Lung microvascular endothelial cell (primary cell): ENCODE data around the gene PRSS3. TPM values are rescaled to one million over a fixed set of nuclear protein-coding genes. Genes with fewer than 3 reads are reported as not detected.
A peak's percentile ranks its signal among the peaks of the same experiment; 100 is the strongest.
"Not testable (repeated sequence)": the region's sequence is repeated elsewhere in the genome, so short reads cannot be mapped to it uniquely, and the experiment has no call there.

Experiments used
- DNase-seq, 2 donors: peaks; one replicate each; pipeline versions ENCODE4 v3.0.0 to v3.0.0-alpha.2; 2010; ENCODE audit warnings: low read depth in 2 of 2
- total RNA-seq: library from RNA; depleted of rRNA; stranded (reverse); fragments of >200 nt; gene quantifications from 2 replicates; pipeline ENCODE4 v1.2.1, GENCODE V29; 2014

The PRSS3 gene
- total RNA-seq, 1 donor from 2014 or later = 2.0 TPM

DNA sequence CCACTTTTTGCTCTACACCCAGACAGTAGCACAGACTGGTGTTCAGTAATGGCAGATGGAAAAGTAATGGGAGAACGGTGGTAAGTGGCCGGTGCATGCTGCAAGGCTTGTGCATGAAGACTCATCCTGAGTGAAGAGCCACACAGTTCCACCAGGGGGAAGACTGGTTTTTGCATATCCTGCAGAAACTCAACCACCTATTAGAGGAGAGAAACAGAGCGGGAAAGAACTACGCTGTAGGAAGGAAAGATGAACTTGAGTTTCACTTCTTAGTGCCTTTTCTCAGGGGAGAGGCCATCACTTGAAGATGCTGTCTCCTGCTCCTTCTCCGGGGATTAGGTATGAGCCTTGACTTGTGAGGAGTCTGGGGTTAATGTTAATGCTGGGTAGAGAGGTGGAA lies 9.4 kb upstream of the PRSS3 start:
- DNase-seq = peak; percentile 32 to 55

DNA sequence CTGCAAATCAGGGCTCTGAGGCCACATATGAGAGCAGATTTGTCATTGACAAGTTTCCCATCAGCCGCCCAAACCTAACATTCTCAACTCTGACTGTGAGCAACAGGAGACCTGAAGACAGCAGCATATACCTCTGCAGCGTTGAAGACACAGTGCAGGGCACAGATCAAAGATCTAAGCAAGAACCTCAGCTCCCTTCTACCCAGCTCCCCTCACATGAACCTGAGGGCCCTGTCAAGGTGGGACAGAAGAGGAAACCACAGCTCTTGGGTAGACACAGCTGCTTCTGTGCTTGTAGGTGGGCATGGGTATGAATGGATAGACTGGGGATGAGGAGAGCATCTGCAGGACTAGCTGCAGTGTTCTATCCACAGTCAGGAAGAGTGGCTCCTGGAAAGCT lies 8.7 kb upstream of the PRSS3 start:
- no peak for DNase-seq

DNA sequence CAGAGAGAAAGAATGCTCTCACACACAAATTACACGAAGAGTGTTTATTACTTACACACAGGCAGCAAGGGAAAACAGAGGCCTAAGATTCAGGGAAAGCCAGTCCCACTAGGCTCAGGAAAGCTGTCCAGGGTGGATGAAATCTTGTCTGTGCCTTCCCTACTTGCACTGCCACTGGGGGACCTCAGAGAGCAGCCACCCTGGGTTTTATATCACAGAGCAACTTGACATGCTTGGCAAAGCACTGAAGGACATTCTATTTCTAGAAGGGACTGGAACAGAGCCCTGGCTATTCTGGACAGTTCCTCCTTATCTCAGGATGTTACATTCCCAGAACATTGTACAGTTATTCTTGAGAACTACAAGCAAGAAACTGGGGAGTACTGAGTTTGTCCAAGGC lies 7.5 kb upstream of the PRSS3 start:
- DNase-seq = no peak

DNA sequence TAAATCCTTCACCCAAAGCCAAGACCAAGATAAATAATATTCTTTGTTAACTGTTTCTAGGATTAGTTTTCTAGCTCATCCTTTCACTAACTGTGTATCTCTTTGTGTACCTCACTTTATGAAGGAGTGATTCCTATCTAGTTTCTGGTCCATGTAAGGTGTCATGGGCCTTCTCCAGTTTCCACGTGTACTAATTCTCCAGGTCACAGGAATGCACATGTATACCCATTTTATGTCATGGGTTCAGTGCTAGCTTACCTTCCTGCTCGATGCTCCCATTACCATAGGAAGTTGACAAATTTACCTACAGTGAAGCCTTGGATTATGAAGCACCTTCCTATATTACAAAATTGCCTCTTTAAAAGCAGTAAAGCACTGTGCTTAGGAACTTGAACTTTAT lies 5.9 kb upstream of the PRSS3 start:
- not testable (repeated sequence) for DNase-seq

DNA sequence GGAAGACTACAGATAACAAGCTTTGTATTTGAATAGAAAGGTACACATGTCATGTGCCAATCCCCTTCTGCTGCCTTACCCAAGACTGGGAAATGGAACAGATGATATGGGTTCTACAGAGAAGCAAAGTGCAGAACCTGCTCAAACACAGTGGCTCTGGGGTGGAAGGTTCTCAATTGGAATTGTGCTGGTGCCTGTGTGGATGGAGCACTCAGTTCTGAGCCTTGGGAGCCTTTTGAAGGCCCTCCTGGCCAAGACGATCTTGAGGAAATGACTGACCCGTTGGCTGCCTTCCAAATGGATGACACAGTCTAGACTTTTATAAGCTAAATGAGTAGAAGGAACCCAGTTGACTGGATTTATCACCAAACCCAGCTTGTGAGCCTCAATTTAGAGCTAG lies 4.2 kb upstream of the PRSS3 start:
- DNase-seq = peak in 1 of 2 donors; percentile 90

DNA sequence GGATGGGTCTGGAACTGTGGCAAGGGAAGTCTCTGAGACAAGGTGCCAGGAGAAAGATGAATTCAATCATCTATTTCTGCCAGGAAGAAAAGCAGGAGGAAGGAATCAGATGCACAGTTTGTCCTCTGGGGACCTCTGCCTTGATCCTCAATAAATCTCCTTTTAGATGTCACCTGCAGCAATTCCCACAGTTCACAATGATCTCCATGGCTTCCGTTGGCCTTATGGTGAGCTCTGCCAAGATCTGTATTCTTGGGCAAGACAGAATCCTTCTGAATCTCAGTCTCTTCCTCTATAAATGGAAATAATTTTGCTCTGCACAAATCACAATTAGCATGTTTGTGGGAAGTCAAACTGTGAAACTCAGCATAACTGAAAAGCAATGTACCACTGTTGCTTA lies 1.9 kb upstream of the PRSS3 start:
- not testable (repeated sequence) for DNase-seq

DNA sequence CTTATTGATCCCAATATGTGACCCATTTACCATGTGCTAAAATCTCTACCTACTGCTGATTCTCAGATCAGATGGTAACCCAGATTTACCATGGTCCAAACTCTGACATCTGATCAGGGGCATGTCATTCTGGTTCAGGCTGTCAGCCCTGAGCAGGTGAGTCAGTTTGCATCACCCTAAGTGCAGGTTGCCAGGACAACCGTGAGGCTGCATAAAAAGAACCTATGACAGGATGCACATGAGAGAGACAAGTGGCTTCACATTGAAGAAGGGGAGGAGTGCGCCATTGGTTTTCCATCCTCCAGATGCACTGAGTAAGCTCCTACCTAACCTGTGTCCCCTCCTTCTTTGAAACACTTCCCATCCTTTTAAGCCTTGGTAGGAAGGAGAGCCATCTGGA lies 801 bp upstream of the PRSS3 start:
- DNase-seq = no peak

DNA sequence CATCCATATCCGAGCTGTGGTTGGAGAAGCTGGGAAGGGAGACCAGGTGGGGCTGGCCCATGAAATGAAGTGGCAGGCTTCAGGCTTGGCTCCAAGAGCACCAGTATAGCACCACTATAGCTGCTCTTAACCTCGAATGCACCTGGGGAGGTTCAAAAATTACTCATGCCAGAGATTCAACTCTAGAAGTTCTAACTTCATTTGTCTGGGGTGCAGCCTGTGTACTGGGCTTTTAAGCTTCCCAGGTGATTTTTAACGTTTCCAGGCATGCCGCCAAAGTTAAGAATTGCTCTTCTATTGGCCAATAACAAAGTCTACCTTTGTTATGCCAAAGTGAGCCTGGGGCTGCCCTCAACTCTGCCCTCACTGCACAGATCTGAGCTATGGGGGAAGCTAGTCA lies 458 bp downstream of the PRSS3 start:
- DNase-seq = no peak

DNA sequence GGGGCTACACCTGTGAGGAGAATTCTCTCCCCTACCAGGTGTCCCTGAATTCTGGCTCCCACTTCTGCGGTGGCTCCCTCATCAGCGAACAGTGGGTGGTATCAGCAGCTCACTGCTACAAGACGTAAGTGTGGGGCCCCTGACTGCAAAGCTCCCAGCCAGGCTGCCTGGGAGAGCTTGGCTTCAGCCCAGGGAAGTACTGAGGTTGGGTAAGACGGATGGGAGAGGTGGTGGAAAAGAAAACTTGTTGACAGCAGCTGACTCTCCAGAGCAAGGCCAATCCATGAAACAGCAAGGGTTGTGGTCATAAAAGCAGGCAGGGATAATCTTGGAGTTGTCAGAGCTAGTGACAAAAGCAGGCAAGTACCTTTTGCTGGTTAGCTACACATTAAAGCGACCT lies 1.3 kb downstream of the PRSS3 start:
- DNase-seq = not testable (repeated sequence)

DNA sequence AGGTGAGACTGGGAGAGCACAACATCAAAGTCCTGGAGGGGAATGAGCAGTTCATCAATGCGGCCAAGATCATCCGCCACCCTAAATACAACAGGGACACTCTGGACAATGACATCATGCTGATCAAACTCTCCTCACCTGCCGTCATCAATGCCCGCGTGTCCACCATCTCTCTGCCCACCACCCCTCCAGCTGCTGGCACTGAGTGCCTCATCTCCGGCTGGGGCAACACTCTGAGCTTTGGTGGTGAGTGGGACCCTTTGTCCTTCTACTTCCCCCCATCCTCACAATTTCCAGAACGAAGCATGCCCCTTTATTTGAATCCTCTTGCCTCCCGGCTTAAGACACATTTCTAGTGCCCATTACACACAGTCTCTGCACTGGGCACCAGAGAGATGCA lies 2.5 kb downstream of the PRSS3 start:
- no peak for DNase-seq

DNA sequence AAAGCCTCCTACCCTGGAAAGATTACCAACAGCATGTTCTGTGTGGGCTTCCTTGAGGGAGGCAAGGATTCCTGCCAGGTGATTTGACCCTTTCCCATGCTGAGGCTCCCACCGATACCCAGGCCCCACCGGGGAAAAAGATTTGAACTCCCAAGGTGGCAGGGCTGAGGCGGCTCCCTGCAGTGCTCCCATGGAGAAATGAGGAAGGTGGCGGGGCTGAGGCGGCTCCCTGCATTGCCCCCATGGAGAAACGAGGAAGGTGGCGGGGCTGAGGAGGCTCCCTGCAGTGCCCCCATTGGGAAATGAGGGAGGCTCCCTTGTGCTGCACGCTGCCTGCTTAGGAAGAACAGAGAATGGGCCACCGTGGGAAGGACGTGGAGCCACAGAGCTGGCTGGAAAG lies 3.2 kb downstream of the PRSS3 start:
- no peak for DNase-seq

DNA sequence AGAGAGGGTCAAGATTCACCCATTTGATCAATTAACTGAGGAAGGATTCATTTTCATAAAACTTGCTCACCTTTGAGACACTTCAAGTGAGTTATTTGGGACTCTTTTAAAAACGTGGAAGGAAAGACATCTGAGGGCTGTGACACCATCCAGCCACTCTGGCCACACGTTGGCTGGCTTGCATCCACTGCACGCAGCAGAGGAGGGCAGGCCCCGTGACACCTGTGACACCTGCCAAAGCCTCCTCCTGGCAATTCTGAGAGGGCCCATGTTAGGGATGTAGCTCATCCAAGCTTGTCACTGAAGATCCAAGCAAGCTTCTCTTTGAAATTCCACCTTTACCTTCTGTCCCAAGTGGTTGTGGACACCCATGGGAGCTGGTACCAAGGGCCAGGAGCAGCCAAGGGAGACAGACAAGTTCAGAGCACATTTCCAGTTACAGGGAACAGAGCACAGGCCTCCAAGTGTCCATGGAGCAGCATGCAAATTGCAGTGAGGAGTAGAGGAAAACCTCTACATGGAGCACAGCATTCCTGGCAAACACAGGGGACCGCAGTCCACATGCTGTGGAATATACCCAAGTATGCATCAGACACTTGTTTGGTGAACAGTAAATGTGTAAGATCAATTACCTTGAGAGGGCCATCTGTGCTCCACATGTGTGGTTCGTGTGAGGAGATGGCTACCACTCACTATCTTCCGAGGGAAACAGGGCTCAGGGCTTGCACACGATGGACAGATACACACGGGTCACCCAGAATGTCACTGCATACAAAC lies 4.8 kb downstream of the PRSS3 start:
- no peak for DNase-seq

DNA sequence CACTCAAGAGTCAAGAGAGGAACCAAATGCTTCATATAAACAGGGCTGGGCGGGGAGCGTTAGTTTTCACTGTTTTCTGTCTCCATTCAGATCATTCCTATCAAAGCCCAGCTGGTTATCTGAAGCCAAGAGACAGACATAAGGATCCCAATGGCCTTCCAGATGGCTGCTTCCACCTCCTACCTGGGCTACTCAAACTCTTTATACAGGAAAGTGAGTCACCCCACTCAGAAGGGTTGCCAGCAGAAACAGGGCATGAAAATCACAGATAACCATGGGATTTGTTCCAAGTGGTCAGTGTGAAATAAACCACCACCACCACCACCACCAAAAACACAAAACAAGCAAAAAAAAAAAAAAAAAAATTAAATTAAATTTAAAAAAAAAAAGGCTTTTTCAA lies 5.5 kb downstream of the PRSS3 start:
- peak in 1 of 2 donors; percentile 49 for DNase-seq

DNA sequence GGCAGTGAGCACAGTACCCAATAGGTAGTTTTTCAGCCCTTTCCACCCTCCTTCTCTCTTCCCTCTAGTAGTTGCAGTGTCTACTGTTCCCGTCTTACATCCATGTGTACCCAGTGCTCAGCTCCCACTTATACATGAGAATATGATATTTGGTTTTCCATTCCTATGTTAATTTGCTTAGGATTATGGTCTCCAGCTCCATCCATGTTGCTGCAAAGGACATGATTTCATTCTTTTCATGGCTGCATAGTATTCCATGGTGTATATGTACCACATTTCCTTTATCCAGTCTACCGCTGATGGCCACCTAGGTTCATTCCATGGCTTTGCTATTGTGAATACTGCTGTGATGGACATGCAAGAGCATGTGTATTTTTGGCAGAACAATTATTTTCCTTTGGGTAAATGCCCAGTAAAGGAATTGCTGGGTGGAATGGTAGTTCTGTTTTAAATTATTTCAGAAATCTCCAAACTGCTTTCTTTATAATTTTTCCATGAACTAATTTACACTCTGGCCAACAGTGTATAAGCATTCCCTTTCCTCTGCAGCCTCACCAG lies 6.7 kb downstream of the PRSS3 start:
- DNase-seq = peak in 1 of 2 donors; percentile 28

DNA sequence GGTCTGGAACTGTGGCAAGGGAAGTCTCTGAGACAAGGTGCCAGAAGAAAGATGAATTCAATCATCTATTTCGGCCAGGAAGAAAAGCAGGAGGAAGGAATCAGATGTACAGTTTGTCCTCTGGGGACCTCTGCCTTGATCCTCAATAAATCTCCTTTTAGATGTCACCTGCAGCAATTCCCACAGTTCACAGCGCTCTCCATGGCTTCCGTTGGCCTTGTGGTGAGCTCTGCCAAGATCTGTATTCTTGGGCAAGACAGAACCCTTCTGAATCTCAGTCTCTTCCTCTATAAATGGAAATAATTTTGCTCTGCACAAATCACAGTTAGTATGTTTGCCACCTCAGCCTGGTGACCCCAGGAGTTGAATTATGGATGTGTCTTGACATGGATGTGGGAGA lies 8.8 kb downstream of the PRSS3 start:
- DNase-seq = not testable (repeated sequence)

DNA sequence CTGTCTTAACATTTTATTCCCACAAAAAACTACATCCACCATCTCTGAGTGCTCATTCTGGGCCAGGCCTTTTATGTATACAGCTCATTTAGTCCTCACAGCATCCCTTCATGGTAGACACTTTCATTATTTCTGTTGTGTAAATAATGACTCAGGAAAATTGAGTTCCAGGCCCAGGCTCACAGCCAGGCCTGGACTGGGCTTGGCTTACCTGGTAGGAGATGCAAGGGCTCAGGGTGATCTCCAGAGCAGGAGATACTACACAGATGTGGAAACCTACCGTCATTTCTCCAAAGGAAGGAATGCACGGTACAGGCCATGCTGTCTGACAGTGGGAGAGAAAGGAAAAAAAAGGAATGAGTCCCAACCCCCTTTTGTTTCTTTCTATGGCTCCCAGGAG lies 11.8 kb downstream of the PRSS3 start:
- peak in 1 of 2 donors; percentile 23 for DNase-seq

DNA sequence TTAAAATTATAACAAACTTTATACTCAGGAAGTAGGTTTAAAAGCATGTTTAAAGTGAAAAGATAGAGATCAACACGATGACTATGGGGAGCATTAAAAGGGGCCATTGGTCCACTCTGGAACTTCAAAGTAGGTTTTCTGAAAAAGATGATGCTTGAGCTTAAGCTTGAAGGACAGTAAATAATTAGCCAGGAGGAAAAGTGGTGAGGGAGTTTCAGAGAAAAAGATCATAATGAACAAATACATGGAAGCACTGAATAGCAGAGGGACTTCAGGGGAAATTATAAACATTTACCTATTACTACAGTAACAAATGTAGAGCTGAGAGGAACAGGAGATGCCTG lies 13.6 kb downstream of the PRSS3 start:
- not testable (repeated sequence) for DNase-seq

DNA sequence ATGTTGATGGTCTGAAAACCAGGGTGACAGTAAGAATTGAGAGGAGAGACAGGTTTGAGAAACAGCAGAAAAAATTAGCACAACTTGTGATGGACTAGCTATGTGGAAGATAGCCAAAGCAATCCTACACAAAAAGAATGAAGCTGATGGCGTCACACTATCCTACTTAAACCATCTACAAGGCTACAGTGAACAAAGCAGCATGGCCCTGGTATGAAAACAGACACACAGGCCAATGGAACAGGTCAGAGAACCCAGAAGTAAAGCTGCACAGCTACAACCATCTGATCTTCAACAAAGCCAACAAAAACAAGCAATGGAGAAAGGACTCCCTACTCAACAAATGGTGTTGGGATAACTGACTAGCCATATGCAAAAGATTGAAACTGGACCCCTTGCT lies 14.1 kb downstream of the PRSS3 start:
- peak in 1 of 2 donors; percentile 77 for DNase-seq

DNA sequence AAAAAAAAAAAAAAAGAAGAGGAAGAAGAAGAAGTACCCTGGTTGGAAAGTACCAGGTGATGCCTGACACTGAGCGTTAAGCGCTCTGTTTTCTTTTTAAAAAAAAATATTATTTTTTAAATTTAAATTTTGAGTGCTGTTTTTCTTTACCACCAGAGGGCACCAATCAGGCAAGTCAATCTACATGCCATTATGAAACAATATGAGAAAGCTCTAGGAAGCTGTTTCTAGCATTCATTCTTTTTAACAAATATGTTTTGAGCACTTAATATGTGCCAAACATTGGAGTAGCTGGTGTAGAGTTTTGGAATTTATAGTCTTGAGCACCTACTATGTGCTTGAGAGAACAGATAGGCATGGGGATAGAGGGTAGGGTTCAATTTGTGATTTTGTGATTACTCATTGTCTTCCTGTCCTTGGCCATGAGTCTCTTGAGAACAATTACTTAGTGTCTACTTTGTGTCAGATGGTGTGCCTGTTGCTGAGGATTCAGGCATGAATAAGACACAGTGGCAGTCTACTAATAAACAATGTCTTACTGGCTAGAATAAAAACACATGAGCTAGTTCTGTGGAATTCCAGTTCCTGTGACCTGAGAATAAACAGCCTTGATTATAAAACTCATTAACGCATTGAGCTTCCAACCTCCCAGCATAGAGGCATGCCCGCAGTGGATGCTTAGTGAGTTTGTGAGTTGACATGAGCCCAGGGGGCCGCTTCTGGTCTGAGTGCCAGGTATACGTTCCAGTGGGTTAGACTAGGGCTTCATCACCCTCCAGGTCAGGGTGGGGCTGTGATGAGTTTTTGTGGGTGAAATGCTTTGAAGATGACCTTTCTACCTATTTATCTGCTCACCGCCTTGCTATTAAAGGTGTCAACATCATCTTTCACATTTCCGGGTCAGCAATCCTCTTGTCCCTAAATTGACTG lies 18.6 kb downstream of the PRSS3 start:
- DNase-seq = peak; percentile 63 to 96

DNA sequence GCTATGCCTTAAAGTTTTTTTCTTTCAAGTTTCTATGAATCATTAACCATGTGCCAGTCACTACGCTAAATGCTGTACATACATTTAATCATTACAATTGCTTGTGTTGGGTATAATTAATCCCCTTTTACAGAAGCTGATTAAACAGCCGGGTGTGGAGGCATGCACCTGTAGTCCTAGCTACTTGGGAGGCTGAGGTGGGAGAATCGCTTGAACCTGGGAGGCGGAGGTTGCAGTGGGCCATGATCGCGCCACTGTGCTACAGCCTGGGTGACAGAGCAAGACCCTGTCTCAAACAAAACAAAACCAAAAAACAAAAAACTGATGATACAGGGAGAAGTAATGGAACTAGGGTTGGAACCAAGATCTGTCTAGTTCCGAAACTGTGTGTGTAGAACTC lies 20.4 kb downstream of the PRSS3 start:
- no peak for DNase-seq

DNA sequence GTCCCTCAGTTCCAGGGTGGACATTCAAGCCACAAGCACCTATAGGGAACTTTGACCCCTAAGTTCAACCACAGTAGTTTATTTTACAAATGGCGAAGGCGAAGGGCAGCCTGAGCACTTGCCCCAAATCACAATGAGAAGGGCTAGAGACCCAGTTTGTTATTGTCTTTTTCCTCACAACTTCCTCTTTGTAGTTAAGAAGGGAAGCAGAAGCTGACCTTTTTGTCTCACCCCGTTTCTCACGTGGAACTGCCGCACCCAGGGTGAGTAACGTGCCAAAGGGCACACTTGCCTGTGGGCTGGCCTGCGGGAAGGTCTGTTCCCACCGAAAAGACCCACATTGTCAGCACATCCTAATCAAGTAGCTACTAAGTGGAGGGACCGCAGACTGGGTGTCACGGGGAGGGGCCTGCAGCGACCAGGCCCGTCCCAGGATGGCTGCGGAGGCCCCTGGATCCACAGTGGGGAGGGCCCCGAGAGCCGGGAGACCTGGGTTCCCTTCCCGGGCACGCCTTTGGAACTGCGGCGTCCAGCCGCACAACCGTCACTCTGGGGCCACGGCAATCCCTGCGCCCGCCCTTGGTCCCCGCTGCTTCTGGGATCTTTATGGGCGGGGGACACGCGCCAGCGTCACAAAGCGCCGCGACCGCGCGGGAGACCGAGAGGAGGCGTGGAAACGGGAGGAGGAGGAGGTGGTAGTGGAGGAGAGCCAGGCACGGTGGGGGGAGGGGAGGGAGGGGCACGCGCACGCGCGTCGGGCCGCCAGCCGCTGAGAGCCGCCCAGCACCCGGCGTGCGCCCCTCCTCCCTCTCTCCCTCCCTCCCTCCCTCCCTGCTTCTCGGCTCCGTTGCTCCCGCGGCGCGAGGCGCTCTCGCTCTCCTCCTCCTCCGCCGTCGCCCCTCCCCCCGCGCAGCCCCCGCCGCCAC lies 21.2 kb downstream of the PRSS3 start, which contains the start of gene UBE2R2:
Gene UBE2R2 (plus strand): TSS at position 834 of the 926 bp plus-strand sequence. CDS start 598 bp downstream, outside the sequence.
- peak; percentile 95 to 96 for DNase-seq
